ENCODE results near the gene SVIP.

GRCh38 chr11:22802861-22803260 is 26.7 kb downstream of the SVIP start:
- TF ChIP-seq MXI1 (conservative IDR thresholded peaks at IDR 0.05; ENCODE audit: poor library complexity, severe bottlenecking) (no peak), REST (IDR thresholded peaks at IDR 0.05; ENCODE audit: borderline replicate concordance) (no peak), EP300 (conservative IDR thresholded peaks at IDR 0.05; ENCODE audit: poor library complexity, severe bottlenecking) (no peak), CTCF (IDR thresholded peaks at IDR 0.05; ENCODE audit: poor library complexity, severe bottlenecking) (no peak)

Data from neural cell (in vitro differentiated cells).